Left ventricle myocardium inferior (tissue), 1 donor: ENCODE data around the gene RAB4B. TPM values are rescaled to one million over a fixed set of nuclear protein-coding genes. Genes with fewer than 3 reads are reported as not detected.

Experiments used
- DNase-seq: peaks from one replicate; pipeline ENCODE4 v3.0.0-alpha.2; 2020
- H3K27ac ChIP-seq: fragments of 200-600 bp; replicated peaks from 2 replicates; pipeline ENCODE4 v1.8.0; 2021
- H3K27me3 ChIP-seq: fragments of 200-600 bp; 2 replicates; pipeline ENCODE4 v1.8.0; 2021; ENCODE audit warnings: low read depth
- H3K36me3 ChIP-seq: fragments of 200-600 bp; 2 replicates; pipeline ENCODE4 v1.8.0; 2021
- H3K4me1 ChIP-seq: fragments of 200-600 bp; 2 replicates; pipeline ENCODE4 v1.8.0; 2021
- H3K4me3 ChIP-seq: fragments of 200-600 bp; 2 replicates; pipeline ENCODE4 v1.8.0; 2021; ENCODE audit warnings: mild to moderate bottlenecking, moderate library complexity
- H3K9me3 ChIP-seq: fragments of 200-600 bp; replicated peaks from 2 replicates; pipeline ENCODE4 v1.8.0; 2021
- intact Hi-C: fragments of 100-400 bp; cut with micrococcal nuclease; formaldehyde crosslinking; loops from one replicate; pipeline ENCODE4 v1.11.0; 2022
- total RNA-seq: library from RNA; stranded (reverse); fragmentation: NEBNext Ultra II Directional; extraction: Animal tissue kit (Norgen Biotek cat#: 25700); gene quantifications from one replicate; pipeline ENCODE4 v1.2.1, GENCODE V29; 2021
- TF ChIP-seq, protein P1 (sequence below): fragments of 200-600 bp; IDR thresholded peaks from 2 replicates; pipeline ENCODE4 v1.8.0; 2021; ENCODE audit warnings: antibody characterized with exemption, mild to moderate bottlenecking, borderline replicate concordance
- donor health status: DM: no; HTN: yes; CAD: no; lungs with severe emphysema.

The RAB4B gene
- total RNA-seq, 1 donor from 2014 or later = 13.5 TPM

DNA sequence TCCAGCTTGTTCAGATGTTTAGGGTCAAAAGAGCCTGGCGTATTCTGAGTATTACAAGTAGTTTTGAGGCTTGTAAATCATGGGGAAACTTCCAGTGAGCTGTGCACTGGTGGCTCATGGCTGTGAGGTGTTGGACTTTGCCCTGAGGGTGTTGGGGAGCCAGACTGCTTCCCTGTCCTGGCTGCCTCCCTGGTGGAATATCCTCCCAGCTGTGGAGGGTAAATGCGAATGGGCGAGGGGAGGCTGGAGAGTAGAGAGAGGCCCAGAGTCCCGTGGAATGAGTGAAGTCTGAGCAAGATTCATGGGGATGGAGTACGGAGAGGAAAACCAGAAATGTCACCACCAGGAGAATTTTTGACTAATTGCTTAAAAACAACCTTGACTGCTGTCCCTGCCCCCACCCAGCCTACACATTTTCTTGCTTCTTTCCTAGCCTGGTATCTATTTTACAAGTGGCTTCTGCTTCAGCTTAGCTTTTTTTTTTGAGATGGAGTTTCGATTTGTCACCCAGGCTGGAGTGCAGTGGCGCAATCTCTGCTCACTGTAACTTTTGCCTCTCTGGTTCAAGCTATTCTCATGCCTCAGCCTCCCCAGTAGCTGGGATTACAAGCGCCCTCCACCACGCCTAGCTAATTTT, 23.3 kb upstream of the RAB4B start:
- H3K4me1 ChIP-seq = peaks cover 54% of the 10 kb centered on the region
- no peaks in the 10 kb centered on the region for H3K9me3 ChIP-seq
- peaks cover 45% of the 10 kb centered on the region for H3K36me3 ChIP-seq
- intact Hi-C loops = loop anchor here (5.0 kb wide), 1 partner anchor 97 kb away; no protein-coding TSS in a partner anchor
- no peak overlapping the region for H3K27ac ChIP-seq
- DNase-seq = no peak
- TF ChIP-seq, protein P1, sequence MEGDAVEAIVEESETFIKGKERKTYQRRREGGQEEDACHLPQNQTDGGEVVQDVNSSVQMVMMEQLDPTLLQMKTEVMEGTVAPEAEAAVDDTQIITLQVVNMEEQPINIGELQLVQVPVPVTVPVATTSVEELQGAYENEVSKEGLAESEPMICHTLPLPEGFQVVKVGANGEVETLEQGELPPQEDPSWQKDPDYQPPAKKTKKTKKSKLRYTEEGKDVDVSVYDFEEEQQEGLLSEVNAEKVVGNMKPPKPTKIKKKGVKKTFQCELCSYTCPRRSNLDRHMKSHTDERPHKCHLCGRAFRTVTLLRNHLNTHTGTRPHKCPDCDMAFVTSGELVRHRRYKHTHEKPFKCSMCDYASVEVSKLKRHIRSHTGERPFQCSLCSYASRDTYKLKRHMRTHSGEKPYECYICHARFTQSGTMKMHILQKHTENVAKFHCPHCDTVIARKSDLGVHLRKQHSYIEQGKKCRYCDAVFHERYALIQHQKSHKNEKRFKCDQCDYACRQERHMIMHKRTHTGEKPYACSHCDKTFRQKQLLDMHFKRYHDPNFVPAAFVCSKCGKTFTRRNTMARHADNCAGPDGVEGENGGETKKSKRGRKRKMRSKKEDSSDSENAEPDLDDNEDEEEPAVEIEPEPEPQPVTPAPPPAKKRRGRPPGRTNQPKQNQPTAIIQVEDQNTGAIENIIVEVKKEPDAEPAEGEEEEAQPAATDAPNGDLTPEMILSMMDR = no peak
- H3K4me3 ChIP-seq = no peak overlapping the region
- H3K27me3 ChIP-seq = no peaks in the 10 kb centered on the region

DNA sequence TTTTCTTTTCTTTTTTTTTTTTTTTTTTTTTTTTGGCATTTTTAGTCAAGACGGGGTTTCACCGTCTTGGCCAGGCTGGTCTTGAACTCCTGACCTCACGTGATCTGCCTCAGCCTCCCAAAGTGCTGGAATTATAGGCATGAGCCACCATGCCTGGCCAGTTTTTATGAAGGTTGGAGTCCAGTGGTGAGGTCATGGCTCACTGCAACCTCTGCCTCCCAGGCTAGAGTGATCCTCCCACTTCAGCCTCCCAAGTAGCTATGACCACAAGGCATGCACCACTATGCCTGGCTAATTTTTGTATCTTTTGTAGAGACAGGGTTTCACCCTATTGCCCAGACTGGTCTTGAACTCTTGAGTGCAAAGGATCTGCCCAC, 22.8 kb upstream of the RAB4B start:
- TF ChIP-seq, protein P1 = no peak
- intact Hi-C loops = no loop called here
- H3K27me3 ChIP-seq = no peaks in the 10 kb centered on the region
- no peak overlapping the region for H3K4me3 ChIP-seq
- H3K36me3 ChIP-seq = peaks cover 50% of the 10 kb centered on the region
- DNase-seq = no peak
- peaks cover 49% of the 10 kb centered on the region for H3K4me1 ChIP-seq
- H3K27ac ChIP-seq = no peak overlapping the region
- no peaks in the 10 kb centered on the region for H3K9me3 ChIP-seq

DNA sequence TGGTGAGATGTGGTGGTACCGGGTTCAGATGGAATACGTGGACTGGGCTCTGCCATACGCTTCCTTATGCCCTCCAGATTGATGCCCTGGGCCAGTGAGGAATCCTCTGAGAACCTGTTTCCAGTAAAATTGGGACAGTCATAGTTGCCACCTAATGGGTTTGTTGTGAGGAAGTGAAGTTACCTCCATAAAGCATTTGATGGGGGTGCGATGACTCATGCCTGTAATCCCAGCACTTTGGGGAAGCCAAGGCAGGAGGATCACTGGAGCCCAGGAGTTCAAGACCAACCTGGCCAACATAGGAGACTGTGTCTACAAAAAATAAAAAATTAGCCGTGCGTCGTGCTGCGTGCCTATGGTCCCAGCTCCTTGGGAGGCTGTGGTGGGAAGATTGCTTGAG, 22.3 kb upstream of the RAB4B start:
- TF ChIP-seq, protein P1 = no peak
- H3K4me3 ChIP-seq = no peak overlapping the region
- no peak overlapping the region for H3K27ac ChIP-seq
- H3K9me3 ChIP-seq = no peaks in the 10 kb centered on the region
- intact Hi-C loops = no loop called here
- peaks cover 49% of the 10 kb centered on the region for H3K4me1 ChIP-seq
- H3K36me3 ChIP-seq = peaks cover 55% of the 10 kb centered on the region
- no peaks in the 10 kb centered on the region for H3K27me3 ChIP-seq
- no peak for DNase-seq

DNA sequence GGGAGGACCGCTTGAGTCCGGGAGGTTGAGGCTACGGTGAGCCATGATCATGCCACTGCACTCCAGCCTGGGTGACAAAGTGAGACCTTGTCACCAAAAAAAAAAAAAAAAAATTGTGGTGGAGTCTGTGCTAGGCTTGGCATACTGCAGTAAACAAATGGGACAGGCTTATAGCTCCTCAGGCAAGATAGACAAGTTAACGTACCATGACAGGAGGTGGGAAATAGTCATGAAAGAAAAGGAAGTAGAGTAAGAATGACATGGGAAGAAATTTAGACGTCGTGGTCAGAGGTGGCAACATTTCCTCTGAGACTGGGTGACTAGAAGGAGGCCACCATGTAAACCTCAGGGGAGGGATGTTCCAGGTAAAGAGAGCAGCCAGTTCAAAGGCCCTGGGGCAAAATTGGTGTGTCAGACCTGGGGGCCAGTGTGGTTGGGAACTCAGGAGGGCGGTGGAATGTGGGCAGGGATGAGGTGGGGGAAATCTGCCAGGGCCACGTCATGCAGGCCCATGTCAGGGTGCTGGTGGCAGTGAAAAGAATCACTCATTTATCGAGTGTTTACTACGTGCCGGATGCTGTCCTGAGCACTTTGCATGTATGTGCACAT, 21.4 kb upstream of the RAB4B start:
- TF ChIP-seq, protein P1 = no peak
- no peak for DNase-seq
- H3K9me3 ChIP-seq = no peaks in the 10 kb centered on the region
- H3K36me3 ChIP-seq = peaks cover 62% of the 10 kb centered on the region
- peaks cover 45% of the 10 kb centered on the region for H3K4me1 ChIP-seq
- intact Hi-C loops = no loop called here
- no peak overlapping the region for H3K27ac ChIP-seq
- no peaks in the 10 kb centered on the region for H3K27me3 ChIP-seq
- H3K4me3 ChIP-seq = no peak overlapping the region

DNA sequence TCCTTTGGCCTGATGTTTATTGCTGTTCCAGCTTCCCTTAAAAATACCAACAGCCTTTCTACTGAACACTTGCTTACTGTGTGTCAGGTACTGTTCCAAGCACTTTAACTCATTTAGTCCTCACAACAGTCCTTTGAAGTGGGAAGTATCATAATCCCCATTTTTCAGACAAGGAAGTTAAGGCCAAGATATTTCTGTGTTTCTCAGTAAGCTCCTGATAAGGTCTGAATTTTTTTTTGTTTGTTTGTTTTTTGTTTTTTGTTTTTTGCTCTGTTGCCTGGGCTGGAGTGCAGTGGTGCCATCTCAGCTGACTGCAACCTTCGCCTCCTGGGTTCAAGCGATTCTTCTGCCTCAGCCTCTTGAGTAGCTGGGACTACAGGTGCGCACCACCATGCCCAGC, 19.6 kb upstream of the RAB4B start:
- no peaks in the 10 kb centered on the region for H3K27me3 ChIP-seq
- H3K4me1 ChIP-seq = peaks cover 28% of the 10 kb centered on the region
- no peak for DNase-seq
- H3K4me3 ChIP-seq = no peak overlapping the region
- intact Hi-C loops = no loop called here
- no peak overlapping the region for H3K27ac ChIP-seq
- H3K9me3 ChIP-seq = no peaks in the 10 kb centered on the region
- peaks cover 81% of the 10 kb centered on the region for H3K36me3 ChIP-seq
- TF ChIP-seq, protein P1 = no peak
